Activated CD8-positive, alpha-beta memory T cell treated with anti-CD3 and anti-CD28 coated beads, Interleukin-2, amount 10 ng/mL, durations not matched to agents 7 days and 5 days (primary cell): Measurements from ENCODE around the gene ARHGAP15. TPM values are rescaled to one million over a fixed set of nuclear protein-coding genes. Genes with fewer than 3 reads are reported as not detected.

Experiments
- ATAC-seq: fragments of 150-1000 bp; cut with Tn5 transposase; one replicate; pipeline ENCODE4 v1.10.0; 2021; ENCODE audit warnings: moderate library complexity
- CTCF ChIA-PET: fragments of 350-600 bp; sonication (Branson Sonifier 250); formaldehyde crosslinking; loops from one replicate; lab custom pipeline; 2021; ENCODE audit warnings: antibody characterized with exemption; lab: Charles Lee
- DNase-seq: peaks from one replicate; pipeline ENCODE4 v3.0.0-alpha.2; 2020
- H3K27ac Mint-ChIP-seq: one replicate; pipeline ENCODE4 v1.8.0; 2021; ENCODE audit warnings: mild to moderate bottlenecking, mixed read lengths
- H3K27me3 Mint-ChIP-seq: one replicate; pipeline ENCODE4 v1.8.0; 2021; ENCODE audit warnings: mixed read lengths
- H3K36me3 Mint-ChIP-seq: one replicate; pipeline ENCODE4 v1.8.0; 2021; ENCODE audit warnings: mild to moderate bottlenecking, mixed read lengths
- H3K4me1 Mint-ChIP-seq: one replicate; pipeline ENCODE4 v1.8.0; 2021; ENCODE audit warnings: mixed read lengths
- H3K4me3 Mint-ChIP-seq: one replicate; pipeline ENCODE4 v1.8.0; 2021; ENCODE audit warnings: mild to moderate bottlenecking, moderate library complexity, mixed read lengths
- H3K9me3 Mint-ChIP-seq: one replicate; pipeline ENCODE4 v1.8.0; 2022; ENCODE audit warnings: low read depth, mixed read lengths
- total RNA-seq, 2 experiments: library from RNA; stranded (reverse); gene quantifications; one replicate each; pipeline ENCODE4 v1.2.3, GENCODE V29; 2021

Gene ARHGAP15
- total RNA-seq, 2 experiments from 2014 or later = 101 to 152 TPM

- ATAC-seq (peak; percentile 80), DNase-seq (peak; percentile 49)
- Mint-ChIP-seq H3K36me3 (peaks cover 49% of the 10 kb centered on the region), H3K9me3 (peaks cover 6% of the 10 kb centered on the region), H3K27me3 (no peaks in the 10 kb centered on the region), H3K4me1 (peaks cover 29% of the 10 kb centered on the region), H3K4me3 (no peak overlapping the region), H3K27ac (peak overlapping the region; percentile 17)
- CTCF ChIA-PET = interaction anchor here (0.6 to 1.7 kb wide), 6 partner anchors 13 to 46 kb away, joined by 3 to 6 read pairs (median 4); no protein-coding TSS in a partner anchor
Observed at GRCh38 chr2:143183804-143184463, 54.7 kb downstream of the ARHGAP15 start.

DNA sequence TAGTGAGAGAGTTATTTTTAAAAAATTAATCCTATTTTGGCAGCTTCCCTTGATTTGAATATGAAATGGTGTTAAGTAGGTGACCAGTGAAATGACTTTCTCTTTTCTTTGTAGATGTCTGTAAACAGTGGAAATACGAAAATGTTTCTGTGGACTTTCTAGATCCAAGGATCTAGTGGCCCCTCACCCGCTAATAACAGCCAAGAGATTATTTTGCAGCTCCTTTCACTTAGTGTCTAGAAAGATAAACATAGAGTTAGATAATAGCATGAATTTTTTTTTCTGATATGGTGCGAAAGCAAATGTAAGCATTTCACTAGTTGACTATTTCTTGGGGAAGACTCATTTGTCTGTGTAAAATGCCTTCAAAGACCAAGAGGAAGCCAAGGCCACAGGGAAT, 57.7 kb downstream of the ARHGAP15 start:
- ATAC-seq (no peak), DNase-seq (no peak)
- Mint-ChIP-seq H3K9me3 (no peaks in the 10 kb centered on the region), H3K4me3 (no peak overlapping the region), H3K27ac (no peak overlapping the region), H3K36me3 (peaks cover 49% of the 10 kb centered on the region), H3K27me3 (no peaks in the 10 kb centered on the region), H3K4me1 (peaks cover 24% of the 10 kb centered on the region)
- CTCF ChIA-PET = interaction anchor here (1.3 to 1.4 kb wide), 2 partner anchors 12 to 43 kb away, joined by 3 to 5 read pairs; no protein-coding TSS in a partner anchor

- Mint-ChIP-seq H3K27ac (no peak overlapping the region), H3K4me3 (no peak overlapping the region), H3K27me3 (no peaks in the 10 kb centered on the region), H3K36me3 (peaks cover 40% of the 10 kb centered on the region), H3K9me3 (no peaks in the 10 kb centered on the region), H3K4me1 (peaks cover 7% of the 10 kb centered on the region)
- ATAC-seq (no peak), DNase-seq (no peak)
- CTCF ChIA-PET = interaction anchor here (1.4 to 2.1 kb wide), 2 partner anchors 14 to 79 kb away, joined by 5 to 11 read pairs; no protein-coding TSS in a partner anchor
Observed at GRCh38 chr2:143190431-143190830, 61.2 kb downstream of the ARHGAP15 start.

DNA sequence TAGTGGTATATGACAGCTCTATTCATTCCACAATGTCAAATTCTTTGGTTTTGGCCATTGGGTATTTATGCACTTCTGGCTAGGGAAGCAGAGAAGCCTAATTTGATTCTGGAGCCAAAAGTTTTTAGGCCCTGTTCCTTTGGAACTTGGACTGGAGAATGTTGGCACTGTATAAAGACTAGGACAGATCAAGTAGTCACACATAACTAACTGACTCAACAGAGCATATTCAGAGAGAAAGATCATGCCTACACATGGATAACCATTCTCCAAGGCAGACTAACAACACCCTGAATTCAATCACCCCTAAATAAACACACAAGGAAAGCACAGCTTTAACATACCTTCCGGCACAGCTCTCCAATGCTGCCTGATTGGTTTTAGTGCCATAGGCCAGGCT, 62.9 kb downstream of the ARHGAP15 start:
- ATAC-seq (no peak), DNase-seq (no peak)
- H3K9me3 Mint-ChIP-seq = no peaks in the 10 kb centered on the region
- peaks cover 7% of the 10 kb centered on the region for H3K4me1 Mint-ChIP-seq
- CTCF ChIA-PET = interaction anchor here (1.0 to 2.1 kb wide), 2 partner anchors 12 to 18 kb away, joined by 4 to 11 read pairs; no protein-coding TSS in a partner anchor
- no peak overlapping the region for H3K4me3 Mint-ChIP-seq
- H3K27ac Mint-ChIP-seq = no peak overlapping the region
- H3K27me3 Mint-ChIP-seq = no peaks in the 10 kb centered on the region
- peaks cover 36% of the 10 kb centered on the region for H3K36me3 Mint-ChIP-seq

DNA sequence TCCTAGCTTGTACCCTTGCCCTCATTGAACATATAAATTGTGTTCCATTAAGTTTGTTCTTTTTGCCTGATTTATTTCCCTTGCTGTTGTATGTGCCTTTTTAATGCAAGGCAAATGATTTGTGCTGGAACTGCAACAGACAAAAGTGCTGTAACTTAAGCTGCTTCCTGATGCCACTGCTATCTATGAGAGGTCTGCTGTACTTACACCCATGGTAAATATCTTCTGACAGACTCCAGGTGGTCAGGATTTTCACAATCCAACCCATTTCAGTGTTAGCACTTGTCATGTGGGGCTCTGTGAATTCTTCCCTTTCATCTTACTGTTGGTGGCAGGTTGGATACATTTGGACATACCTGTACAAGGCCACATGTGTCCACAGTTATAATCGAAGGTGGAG, 63.5 kb downstream of the ARHGAP15 start:
- H3K4me3 Mint-ChIP-seq = no peak overlapping the region
- CTCF ChIA-PET = no interaction called here
- ATAC-seq = no peak
- peak overlapping the region; percentile 5 for H3K27ac Mint-ChIP-seq
- DNase-seq = no peak
- H3K4me1 Mint-ChIP-seq = peaks cover 4% of the 10 kb centered on the region
- H3K9me3 Mint-ChIP-seq = no peaks in the 10 kb centered on the region
- peaks cover 34% of the 10 kb centered on the region for H3K36me3 Mint-ChIP-seq
- H3K27me3 Mint-ChIP-seq = no peaks in the 10 kb centered on the region

DNA sequence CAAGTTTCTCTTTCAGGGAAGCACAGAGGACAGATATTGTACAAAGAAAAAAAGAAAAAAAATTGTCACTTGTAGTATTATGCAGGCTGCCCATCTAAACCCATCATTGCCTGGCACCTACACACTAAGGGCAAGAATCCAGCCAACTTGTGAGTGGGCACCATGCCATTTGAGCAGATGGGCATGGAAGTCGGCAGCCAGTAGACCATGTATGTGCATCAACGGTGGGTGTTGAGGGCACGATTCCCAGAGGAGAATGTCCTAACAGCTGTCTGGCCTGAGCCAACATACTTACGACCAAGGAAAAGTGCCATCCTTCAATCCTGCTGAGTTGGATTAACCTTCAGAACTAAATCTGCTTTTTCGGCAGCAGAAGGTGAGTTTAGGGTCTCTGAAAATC, 63.9 kb downstream of the ARHGAP15 start:
- CTCF ChIA-PET = no interaction called here
- Mint-ChIP-seq H3K4me3 (no peak overlapping the region), H3K27ac (no peak overlapping the region), H3K36me3 (peaks cover 35% of the 10 kb centered on the region), H3K4me1 (peaks cover 4% of the 10 kb centered on the region), H3K9me3 (no peaks in the 10 kb centered on the region), H3K27me3 (no peaks in the 10 kb centered on the region)
- ATAC-seq (no peak), DNase-seq (no peak)

GRCh38 chr2:143195511-143195910, 66.3 kb downstream of the ARHGAP15 start:
- Mint-ChIP-seq H3K4me3 (no peak overlapping the region), H3K9me3 (no peaks in the 10 kb centered on the region), H3K4me1 (peaks cover 4% of the 10 kb centered on the region), H3K27ac (no peak overlapping the region), H3K36me3 (peaks cover 36% of the 10 kb centered on the region), H3K27me3 (no peaks in the 10 kb centered on the region)
- DNase-seq = no peak
- ATAC-seq = no peak
- CTCF ChIA-PET = interaction anchor here (0.5 kb wide), 1 partner anchor 92 kb away, joined by 3 read pairs; no protein-coding TSS in a partner anchor

DNA sequence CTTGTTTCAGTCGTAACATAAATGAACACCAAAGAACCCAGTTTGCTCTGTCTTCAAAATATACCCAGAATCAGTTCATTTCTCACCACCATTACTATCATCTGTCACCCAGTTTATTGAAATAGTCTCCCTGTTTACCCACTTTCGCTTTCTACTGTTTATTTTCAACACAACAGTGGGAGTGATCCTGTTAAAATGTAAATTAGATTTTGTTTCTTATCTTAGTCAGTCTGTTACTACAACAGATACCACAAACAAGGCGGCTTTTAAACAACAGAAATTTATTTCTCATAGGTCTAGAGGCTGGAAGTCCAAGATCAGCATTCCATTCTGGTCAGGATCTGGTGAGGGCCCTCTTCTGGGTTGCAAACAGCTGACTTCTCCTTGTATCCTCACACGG, 74.8 kb downstream of the ARHGAP15 start:
- H3K4me1 Mint-ChIP-seq = peaks cover 38% of the 10 kb centered on the region
- no peaks in the 10 kb centered on the region for H3K27me3 Mint-ChIP-seq
- DNase-seq (no peak), ATAC-seq (no peak)
- H3K36me3 Mint-ChIP-seq = peaks cover 71% of the 10 kb centered on the region
- no peak overlapping the region for H3K4me3 Mint-ChIP-seq
- CTCF ChIA-PET = interaction anchor here (0.9 to 6.3 kb wide), 9 partner anchors 13 to 74 kb away, joined by 3 to 66 read pairs (median 5); no protein-coding TSS in a partner anchor
- H3K9me3 Mint-ChIP-seq = peaks cover 3% of the 10 kb centered on the region
- peak overlapping the region; percentile 80 for H3K27ac Mint-ChIP-seq

GRCh38 chr2:143205106-143205764, 76.0 kb downstream of the ARHGAP15 start:
- Mint-ChIP-seq H3K36me3 (peaks cover 71% of the 10 kb centered on the region), H3K9me3 (peaks cover 3% of the 10 kb centered on the region), H3K4me1 (peaks cover 38% of the 10 kb centered on the region), H3K27ac (peak overlapping the region; percentile 75), H3K4me3 (no peak overlapping the region), H3K27me3 (no peaks in the 10 kb centered on the region)
- CTCF ChIA-PET = interaction anchor here (0.6 to 6.3 kb wide), 13 partner anchors 12 to 998 kb away, joined by 3 to 66 read pairs (median 4); no protein-coding TSS in a partner anchor
- no peak for DNase-seq
- ATAC-seq = peak; percentile 82

DNA sequence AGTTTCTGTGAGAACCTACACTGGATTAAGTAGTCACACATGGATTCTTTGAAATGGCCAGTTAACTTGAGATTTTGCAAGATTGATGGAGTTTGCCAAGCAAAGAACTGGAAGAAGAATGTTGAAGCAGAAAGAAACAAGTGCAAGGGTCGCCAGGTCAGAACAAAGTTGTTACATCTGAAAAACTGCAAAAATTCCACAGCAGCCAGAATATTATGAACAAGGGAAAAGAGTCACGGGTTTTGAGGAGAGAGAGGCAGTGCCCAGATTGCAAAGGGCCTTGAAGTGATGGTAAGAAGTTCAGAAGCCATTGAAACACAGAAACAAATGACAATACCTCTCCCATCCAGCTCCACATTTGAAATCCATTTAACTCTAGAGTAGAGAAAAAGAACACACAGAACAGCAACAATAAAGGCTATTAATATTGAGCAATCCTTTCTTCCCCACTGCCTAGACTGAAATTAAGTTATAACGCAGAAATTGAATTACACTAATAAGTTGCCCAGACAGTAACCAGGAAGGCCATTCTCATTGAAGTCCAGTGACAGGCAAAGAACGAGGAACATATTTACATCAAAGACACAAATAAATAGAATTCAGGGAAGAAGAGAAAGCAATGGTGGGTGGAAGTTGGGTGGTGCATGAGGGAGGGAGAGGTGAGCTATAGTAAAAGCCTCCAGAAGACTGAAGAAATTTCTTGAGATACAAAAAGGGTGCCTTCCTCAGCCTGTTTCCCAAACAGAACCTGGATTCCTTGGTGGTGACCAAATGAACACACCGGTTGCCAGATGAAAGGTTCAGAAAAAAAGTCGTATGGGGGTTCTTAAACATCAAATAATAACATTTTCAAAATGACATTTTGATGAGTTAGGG, 80.6 kb downstream of the ARHGAP15 start:
- Mint-ChIP-seq H3K27ac (no peak overlapping the region), H3K27me3 (no peaks in the 10 kb centered on the region), H3K4me1 (peaks cover 19% of the 10 kb centered on the region), H3K9me3 (no peaks in the 10 kb centered on the region), H3K4me3 (no peak overlapping the region), H3K36me3 (peaks cover 56% of the 10 kb centered on the region)
- CTCF ChIA-PET = interaction anchor here (1.0 to 1.3 kb wide), 3 partner anchors 13 to 52 kb away, joined by 3 to 5 read pairs (median 4); no protein-coding TSS in a partner anchor
- DNase-seq (no peak), ATAC-seq (no peak)

GRCh38 chr2:143210446-143210819, 81.2 kb downstream of the ARHGAP15 start:
- DNase-seq (no peak), ATAC-seq (no peak)
- Mint-ChIP-seq H3K9me3 (no peaks in the 10 kb centered on the region), H3K4me3 (no peak overlapping the region), H3K27me3 (no peaks in the 10 kb centered on the region), H3K4me1 (peaks cover 13% of the 10 kb centered on the region), H3K27ac (no peak overlapping the region), H3K36me3 (peaks cover 57% of the 10 kb centered on the region)
- CTCF ChIA-PET = interaction anchor here (1.0 to 1.3 kb wide), 2 partner anchors 32 to 51 kb away, joined by 3 to 4 read pairs; no protein-coding TSS in a partner anchor

GRCh38 chr2:143217512-143218115, 88.4 kb downstream of the ARHGAP15 start:
- Mint-ChIP-seq H3K27me3 (no peaks in the 10 kb centered on the region), H3K27ac (peak overlapping the region; percentile 45), H3K4me1 (peaks cover 18% of the 10 kb centered on the region), H3K9me3 (no peaks in the 10 kb centered on the region), H3K4me3 (no peak overlapping the region), H3K36me3 (peaks cover 37% of the 10 kb centered on the region)
- CTCF ChIA-PET = interaction anchor here (0.8 to 1.8 kb wide), 6 partner anchors 12 to 107 kb away, joined by 3 to 6 read pairs (median 4); no protein-coding TSS in a partner anchor
- ATAC-seq (no peak), DNase-seq (no peak)
